HG03521 (cell line): Measurements from ENCODE around the gene COMT.

ENCODE experiments used
- ATAC-seq: cut with Tn5 transposase; IDR thresholded peaks from one replicate; pipeline ENCODE4 v1.9.1; 2021; ENCODE audit warnings: mild to moderate bottlenecking, moderate library complexity; ENCODE audit not compliant: unreplicated experiment

COMT gene

GRCh38 chr22:19955241-19956128 is 13.9 kb downstream of the COMT start:
- no peak for ATAC-seq

- ATAC-seq, result no peak
These were observed 15.9 kb downstream of the COMT start for GRCh38 chr22:19957445-19957844.

GRCh38 chr22:19958083-19959042 is 16.8 kb downstream of the COMT start:
- no peak for ATAC-seq

GRCh38 chr22:19959043-19959586 is 17.5 kb downstream of the COMT start:
- ATAC-seq, result no peak

- ATAC-seq, result no peak
These were observed 18.3 kb downstream of the COMT start for GRCh38 chr22:19959587-19960490.

- ATAC-seq, result no peak
These were observed 19.1 kb downstream of the COMT start for GRCh38 chr22:19960491-19961200.

- no peak for ATAC-seq
These were observed 19.6 kb downstream of the COMT start for GRCh38 chr22:19961201-19961580.

- ATAC-seq, result no peak
These were observed 20.3 kb downstream of the COMT start for GRCh38 chr22:19961868-19962245.

GRCh38 chr22:19962246-19962908 is 20.8 kb downstream of the COMT start:
- ATAC-seq, result no peak

- ATAC-seq, result no peak
These were observed 21.6 kb downstream of the COMT start for GRCh38 chr22:19962909-19963806.

- ATAC-seq, result no peak
These were observed 22.5 kb downstream of the COMT start for GRCh38 chr22:19963863-19964642.

GRCh38 chr22:19964701-19965386 is 23.3 kb downstream of the COMT start:
- no peak for ATAC-seq

- no peak for ATAC-seq
These were observed 24.5 kb downstream of the COMT start for GRCh38 chr22:19965771-19966709.

GRCh38 chr22:19966908-19967750 is 25.6 kb downstream of the COMT start:
- ATAC-seq, result no peak
